ENCODE data around the gene FOCAD. TPM values are rescaled to one million over a fixed set of nuclear protein-coding genes. Genes with fewer than 3 reads are reported as not detected.
A peak's percentile ranks its signal among the peaks of the same experiment; 100 is the strongest.

FOCAD gene
- total RNA-seq, 1 donor from 2014 or later, result 28.4 TPM

DNA sequence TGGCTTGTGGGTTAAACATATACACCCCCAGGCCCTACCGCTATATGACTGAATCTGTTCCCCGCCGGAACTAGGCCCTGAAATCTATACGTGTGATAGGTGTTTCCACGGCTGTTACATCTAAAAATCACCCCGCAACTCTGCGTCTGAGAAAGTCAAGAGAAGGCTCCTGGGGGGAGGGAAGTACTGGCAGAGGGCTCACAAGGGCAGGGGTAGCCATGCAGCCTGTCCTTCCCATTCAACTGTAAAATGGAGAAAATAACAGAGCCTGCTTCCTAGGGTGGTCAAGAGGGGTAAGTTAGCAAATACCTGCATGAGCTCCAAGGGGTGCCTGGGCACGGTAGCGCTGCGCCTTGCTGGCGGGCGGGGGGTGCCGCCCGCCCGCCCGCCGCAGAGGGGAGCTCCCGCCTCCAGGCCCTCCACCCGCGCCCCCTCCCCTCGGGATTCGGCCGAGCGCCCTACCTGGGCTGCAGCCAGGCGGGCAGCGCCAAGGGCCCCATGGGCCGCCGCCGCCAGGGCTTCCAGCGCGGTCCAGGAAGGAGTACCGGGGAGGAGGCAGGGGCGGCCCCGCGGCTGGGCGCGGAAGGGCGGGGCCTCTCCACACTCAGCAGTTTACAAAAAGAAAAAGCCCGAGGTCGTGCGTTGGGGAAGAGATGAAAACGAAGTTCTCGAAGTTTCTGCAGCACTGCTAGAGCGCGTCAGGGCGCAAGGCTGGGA, 347.2 kb downstream of the FOCAD start, which contains the start of gene HACD4:
Gene HACD4 (minus strand): TSS at position 550 of the 717 bp plus-strand sequence. CDS start 50 bp downstream, at position 500.
- Histone ChIP-seq H3K27me3 (ENCODE audit: control insufficient read depth, insufficient read depth, low read length) (no peaks in the 10 kb centered on the region), H3K36me3 (ENCODE audit: control insufficient read depth, insufficient read depth, low read length) (no peaks in the 10 kb centered on the region), H3K4me3 (ENCODE audit: low read depth, low read length) (peak within 1 kb of the TSS; percentile 43)
- DNase-seq (ENCODE audit: low read depth), result peak; percentile 28
- TF ChIP-seq, protein P1, sequence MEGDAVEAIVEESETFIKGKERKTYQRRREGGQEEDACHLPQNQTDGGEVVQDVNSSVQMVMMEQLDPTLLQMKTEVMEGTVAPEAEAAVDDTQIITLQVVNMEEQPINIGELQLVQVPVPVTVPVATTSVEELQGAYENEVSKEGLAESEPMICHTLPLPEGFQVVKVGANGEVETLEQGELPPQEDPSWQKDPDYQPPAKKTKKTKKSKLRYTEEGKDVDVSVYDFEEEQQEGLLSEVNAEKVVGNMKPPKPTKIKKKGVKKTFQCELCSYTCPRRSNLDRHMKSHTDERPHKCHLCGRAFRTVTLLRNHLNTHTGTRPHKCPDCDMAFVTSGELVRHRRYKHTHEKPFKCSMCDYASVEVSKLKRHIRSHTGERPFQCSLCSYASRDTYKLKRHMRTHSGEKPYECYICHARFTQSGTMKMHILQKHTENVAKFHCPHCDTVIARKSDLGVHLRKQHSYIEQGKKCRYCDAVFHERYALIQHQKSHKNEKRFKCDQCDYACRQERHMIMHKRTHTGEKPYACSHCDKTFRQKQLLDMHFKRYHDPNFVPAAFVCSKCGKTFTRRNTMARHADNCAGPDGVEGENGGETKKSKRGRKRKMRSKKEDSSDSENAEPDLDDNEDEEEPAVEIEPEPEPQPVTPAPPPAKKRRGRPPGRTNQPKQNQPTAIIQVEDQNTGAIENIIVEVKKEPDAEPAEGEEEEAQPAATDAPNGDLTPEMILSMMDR (IDR thresholded peaks at IDR 0.05; ENCODE audit: insufficient read depth, low read length, severe bottlenecking), result no peak
- no peak for FAIRE-seq

DNA sequence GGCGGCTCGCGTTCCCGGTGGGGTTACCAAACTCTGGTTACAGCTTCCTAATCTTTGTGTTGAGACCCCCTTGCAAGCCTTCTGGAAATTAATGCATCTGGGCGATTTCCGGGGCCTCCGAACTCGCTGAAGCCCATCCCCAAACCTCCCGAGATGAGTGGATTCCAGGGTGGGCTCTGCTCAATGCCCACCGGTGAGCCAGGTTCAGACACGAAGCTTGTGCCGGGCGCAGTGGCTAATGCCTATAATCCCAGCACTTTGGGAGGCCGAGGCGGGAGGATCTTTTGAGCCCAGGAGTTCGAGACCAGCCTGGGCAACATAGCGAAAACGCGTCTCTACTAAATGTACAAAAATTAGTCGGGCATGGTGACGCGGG, 347.7 kb downstream of the FOCAD start:
- TF ChIP-seq, protein P1 (IDR thresholded peaks at IDR 0.05; ENCODE audit: insufficient read depth, low read length, severe bottlenecking), result no peak
- no peaks in the 10 kb centered on the region for H3K27me3 ChIP-seq (ENCODE audit: control insufficient read depth, insufficient read depth, low read length)
- H3K36me3 ChIP-seq (ENCODE audit: control insufficient read depth, insufficient read depth, low read length), result no peaks in the 10 kb centered on the region
- FAIRE-seq (no peak), DNase-seq (ENCODE audit: low read depth) (no peak)
- peak overlapping the region; percentile 43 for H3K4me3 ChIP-seq (ENCODE audit: low read depth, low read length)

DNA sequence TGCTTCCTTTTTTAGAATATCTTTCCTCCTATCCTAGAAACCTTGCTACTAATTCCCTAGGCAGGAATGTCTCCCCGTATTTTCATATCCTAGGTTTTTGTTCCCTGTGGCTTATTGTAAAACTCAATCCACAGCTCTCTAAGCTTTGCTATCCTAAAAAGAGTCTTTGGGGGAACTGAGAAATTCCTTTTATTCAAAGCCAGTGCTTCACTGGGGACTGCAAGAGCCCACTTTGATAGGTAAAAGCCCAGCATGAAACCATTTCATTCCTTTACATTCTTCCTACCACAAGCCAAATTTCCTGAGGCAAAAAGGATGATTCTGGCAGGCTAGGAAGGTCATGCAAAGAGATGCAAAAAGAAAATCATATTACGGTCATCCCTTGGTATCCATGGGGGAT, 353.2 kb downstream of the FOCAD start:
- FAIRE-seq (no peak), DNase-seq (ENCODE audit: low read depth) (no peak)
- TF ChIP-seq, protein P1 (IDR thresholded peaks at IDR 0.05; ENCODE audit: insufficient read depth, low read length, severe bottlenecking), result no peak
- Histone ChIP-seq H3K27me3 (ENCODE audit: control insufficient read depth, insufficient read depth, low read length) (no peaks in the 10 kb centered on the region), H3K36me3 (ENCODE audit: control insufficient read depth, insufficient read depth, low read length) (no peaks in the 10 kb centered on the region), H3K4me3 (ENCODE audit: low read depth, low read length) (no peak overlapping the region)

DNA sequence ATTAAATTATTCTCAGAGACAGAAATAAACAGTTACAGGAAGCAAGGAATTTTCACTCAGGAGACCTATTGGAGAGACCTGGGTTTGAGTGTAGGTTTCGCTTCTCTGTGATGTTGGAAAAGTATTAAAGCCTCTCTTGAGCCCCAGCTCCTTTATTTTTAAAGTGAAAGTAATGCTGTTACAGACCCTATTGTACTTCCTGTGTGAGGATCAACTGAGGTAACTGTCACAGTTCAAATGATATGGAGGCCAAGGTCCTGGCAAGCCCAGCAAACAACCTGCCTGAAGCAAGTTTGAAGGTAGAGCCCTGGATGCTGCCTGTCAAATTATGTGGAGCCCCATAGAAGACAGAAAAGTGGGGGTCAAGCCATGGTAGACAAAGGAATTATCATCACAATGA, 355.2 kb downstream of the FOCAD start:
- no peaks in the 10 kb centered on the region for H3K27me3 ChIP-seq (ENCODE audit: control insufficient read depth, insufficient read depth, low read length)
- TF ChIP-seq, protein P1 (IDR thresholded peaks at IDR 0.05; ENCODE audit: insufficient read depth, low read length, severe bottlenecking), result no peak
- H3K36me3 ChIP-seq (ENCODE audit: control insufficient read depth, insufficient read depth, low read length), result no peaks in the 10 kb centered on the region
- no peak for FAIRE-seq
- no peak for DNase-seq (ENCODE audit: low read depth)
- no peak overlapping the region for H3K4me3 ChIP-seq (ENCODE audit: low read depth, low read length)

DNA sequence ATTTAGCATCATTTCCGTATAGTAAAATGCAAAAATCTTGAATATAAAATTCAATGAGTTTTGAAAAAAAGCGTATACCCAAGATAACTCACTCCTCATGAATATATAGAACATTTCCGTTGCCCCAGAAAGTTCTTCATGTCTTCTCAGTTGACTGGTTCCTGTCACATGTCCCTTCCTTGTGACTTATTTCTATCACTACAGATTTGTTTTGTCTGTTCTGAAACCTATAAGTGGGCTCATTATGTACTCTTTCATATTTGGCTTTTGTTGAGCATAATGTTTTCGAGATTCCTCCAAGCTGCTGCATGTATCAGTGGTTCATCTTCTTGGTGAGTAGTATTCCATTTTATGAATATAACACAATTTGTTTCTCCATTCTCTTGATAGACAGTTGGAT, 358.4 kb downstream of the FOCAD start:
- H3K4me3 ChIP-seq (ENCODE audit: low read depth, low read length), result no peak overlapping the region
- TF ChIP-seq, protein P1 (IDR thresholded peaks at IDR 0.05; ENCODE audit: insufficient read depth, low read length, severe bottlenecking), result no peak
- no peaks in the 10 kb centered on the region for H3K36me3 ChIP-seq (ENCODE audit: control insufficient read depth, insufficient read depth, low read length)
- DNase-seq (ENCODE audit: low read depth) (no peak), FAIRE-seq (no peak)
- no peaks in the 10 kb centered on the region for H3K27me3 ChIP-seq (ENCODE audit: control insufficient read depth, insufficient read depth, low read length)

DNA sequence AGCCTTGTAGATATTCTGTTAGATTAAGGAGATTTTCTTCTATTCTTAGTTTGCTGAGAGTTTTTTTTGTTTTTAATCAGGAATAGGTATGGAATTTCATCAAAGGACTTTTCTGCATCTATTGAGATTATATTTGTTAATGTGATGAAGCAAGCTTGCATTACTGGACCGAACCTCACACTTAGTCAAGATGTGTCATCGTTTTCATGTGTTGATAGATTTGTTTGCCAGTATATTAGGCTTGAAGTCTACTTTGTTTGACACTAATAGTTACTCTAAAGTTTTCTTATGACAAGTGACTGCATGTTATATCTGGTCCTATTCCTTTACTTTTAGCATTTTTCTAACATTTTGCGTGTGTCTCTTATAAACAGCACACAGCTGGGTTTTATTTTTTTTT, 359.8 kb downstream of the FOCAD start:
- TF ChIP-seq, protein P1 (IDR thresholded peaks at IDR 0.05; ENCODE audit: insufficient read depth, low read length, severe bottlenecking), result no peak
- FAIRE-seq (no peak), DNase-seq (ENCODE audit: low read depth) (peak; percentile 54)
- Histone ChIP-seq H3K4me3 (ENCODE audit: low read depth, low read length) (no peak overlapping the region), H3K27me3 (ENCODE audit: control insufficient read depth, insufficient read depth, low read length) (no peaks in the 10 kb centered on the region), H3K36me3 (ENCODE audit: control insufficient read depth, insufficient read depth, low read length) (no peaks in the 10 kb centered on the region)

Measured in bronchial epithelial cell (primary cell).